GM19193 (cell line): ENCODE data around the gene CORO2A.

Experiments used
- POLR2A ChIP-seq: IDR thresholded peaks from 4 replicates; pipeline ENCODE4 v1.6.1; 2011; ENCODE audit not compliant: insufficient read depth, insufficient read length; ENCODE audit errors: extremely low read depth

The CORO2A gene

GRCh38 chr9:98129451-98129881, 63.0 kb downstream of the CORO2A start:
- no peak for TF ChIP-seq POLR2A

DNA sequence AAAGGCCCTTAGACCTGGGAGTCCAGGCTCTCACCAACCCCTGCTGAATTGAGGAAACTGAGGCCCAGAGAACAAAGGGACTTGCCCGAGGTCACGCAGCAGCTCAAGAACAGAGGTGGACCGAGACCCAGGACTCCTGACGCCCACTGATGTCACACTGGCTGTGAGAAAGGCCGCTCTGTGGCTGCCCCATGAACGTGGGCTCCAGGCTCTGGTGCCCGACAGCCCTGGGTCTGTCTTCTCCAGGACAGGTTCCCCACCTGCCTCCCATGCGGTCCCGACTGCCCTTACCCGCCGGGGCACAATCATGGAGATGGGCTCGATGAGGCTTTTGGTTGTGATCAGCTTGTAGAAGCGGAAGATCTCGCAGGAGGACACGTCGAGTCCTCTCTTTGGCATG, 64.1 kb downstream of the CORO2A start:
- no peak for TF ChIP-seq POLR2A

GRCh38 chr9:98127226-98127625, 65.2 kb downstream of the CORO2A start:
- no peak for TF ChIP-seq POLR2A

DNA sequence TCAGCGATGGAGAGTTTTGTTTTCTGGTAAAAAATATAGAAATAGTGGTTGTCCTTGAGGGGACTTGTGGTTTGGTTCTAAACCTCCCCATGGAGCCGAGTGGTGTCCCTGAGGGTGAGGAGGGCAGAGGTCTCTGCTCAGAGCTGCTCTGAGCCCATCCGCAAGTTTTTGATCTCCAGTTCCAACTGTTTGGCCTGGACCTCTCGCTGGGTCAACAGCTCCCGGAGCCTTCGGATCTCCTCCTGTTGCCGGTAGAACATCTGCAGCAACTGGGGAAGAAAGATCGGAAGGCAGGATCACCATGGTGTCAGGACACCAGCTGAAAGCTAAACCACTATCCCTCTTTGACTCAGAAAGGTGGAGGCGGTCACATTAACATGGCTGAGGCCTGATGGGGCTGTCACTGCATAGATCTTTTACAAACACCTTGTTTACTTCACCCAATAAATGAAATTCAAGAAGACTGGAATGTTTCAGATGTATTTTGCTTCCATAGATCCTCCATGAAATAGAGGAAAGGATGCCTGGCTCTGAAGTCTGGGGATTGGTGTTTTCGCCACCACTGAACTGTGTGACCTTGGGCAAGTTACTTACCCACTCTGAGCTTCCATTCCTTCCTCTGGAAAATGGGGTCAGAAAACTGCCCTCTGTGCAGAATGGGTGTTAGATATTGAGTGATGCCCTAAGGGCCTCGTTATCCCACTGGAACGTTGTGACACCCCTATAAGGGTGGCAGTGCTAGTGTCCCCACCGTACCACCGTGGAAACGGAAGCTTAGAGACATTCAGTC, 67.6 kb downstream of the CORO2A start:
- no peak for TF ChIP-seq POLR2A

- no peak for TF ChIP-seq POLR2A
Observed at GRCh38 chr9:98121058-98121457, 71.4 kb downstream of the CORO2A start.

DNA sequence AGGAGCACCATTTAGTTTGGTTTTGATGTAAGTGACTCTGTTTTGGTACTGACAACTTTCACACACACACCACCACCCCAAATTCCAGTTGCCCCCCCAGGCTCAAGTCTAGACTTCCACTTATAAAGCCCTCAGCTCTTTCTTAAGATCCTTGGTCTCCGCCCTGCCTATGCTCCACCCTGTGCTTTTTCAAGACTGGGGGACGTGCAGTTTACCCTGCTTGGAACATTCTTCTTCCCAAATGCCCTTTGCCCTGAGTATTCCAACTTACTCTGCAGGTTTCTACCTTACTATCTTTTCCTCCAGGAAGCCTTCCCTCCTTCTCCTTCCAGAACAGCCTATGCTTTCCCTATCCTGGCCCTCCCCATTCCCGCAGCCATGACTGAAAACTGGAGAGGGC, 72.0 kb downstream of the CORO2A start:
- no peak for TF ChIP-seq POLR2A

DNA sequence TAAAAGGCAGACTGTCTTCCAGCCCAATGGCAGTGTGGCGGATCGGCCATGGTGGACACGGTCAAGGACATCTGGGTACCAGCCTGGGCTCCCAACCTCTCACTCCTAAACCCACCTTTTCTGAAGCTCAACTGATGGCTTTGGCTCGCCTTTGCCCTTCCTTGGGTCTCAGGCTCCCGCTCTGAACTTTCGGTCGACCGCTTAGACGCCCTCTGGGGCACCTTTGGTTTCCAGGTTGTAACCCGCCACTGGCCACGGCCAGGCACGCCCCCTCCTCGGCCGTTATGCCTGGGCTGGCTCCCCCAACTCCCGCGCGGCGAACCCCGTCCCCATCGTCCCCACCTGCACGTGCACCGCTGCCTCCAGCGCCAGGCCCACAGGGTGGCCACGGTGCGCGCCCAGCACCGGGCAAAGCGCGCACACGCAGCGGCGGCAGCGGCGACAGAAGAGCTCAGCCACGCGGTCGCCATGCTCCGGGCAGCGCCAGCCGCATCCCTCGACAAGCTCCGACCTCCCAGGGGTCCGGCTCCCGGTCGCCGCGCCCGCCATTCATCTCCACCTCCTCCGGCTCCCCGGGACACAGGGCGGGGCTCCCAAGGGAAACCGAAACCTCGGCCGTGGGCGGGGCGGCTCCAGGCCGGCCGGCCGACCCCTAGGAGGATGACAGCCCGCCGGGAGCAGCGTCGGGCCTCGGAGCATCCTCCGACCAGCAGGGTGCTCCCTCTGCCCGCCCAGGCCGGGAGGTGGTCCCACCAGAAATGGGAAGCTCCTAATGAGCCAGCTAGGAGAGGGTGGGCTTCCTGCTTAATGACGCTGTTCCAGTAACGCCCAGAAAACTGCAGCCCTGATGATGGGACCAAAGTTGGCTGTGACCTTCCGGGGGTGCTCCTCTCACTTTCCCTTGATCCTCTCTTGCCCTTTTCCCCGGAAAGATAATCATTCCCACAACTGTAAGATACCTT, 73.5 kb downstream of the CORO2A start, which contains the start of gene TRIM14:
Gene TRIM14 (minus strand): TSS at position 583 of the 962 bp plus-strand sequence. CDS start 34 bp downstream, at position 549.
- peak; percentile 61 for TF ChIP-seq POLR2A

DNA sequence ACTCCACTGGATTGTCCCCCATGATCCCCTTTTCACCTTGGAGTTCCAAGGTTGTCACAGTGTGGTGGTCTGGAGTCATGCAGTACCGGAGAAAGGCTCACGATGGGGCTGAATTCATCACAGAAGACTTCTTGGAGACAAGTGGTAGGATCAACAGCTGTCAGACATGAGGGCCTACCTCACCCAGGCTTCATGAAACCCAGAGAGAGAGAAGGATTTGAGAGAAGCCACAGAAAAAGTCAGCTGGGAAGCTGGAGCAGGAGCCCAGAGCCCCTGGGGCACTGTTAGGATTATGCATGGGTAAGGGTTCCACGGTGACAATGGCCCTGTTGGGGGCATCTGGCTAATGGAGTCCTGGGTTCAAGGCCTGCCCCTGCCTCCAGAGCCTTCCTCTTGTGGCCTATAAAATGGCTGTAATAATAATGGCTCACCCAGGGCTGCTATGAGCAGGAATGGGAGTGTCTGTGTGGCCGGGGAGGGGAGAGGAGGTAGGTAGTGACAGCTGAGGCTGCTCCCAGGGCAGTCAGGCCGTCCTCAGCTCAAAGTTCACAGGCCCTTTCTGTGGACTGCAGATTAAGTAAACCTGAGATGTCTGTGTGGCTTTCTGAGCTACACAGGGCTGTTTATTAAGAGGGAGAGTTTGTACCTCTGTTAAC, 74.3 kb downstream of the CORO2A start:
- peak; percentile 12 for TF ChIP-seq POLR2A

GRCh38 chr9:98109052-98109451, 83.4 kb downstream of the CORO2A start:
- no peak for TF ChIP-seq POLR2A

DNA sequence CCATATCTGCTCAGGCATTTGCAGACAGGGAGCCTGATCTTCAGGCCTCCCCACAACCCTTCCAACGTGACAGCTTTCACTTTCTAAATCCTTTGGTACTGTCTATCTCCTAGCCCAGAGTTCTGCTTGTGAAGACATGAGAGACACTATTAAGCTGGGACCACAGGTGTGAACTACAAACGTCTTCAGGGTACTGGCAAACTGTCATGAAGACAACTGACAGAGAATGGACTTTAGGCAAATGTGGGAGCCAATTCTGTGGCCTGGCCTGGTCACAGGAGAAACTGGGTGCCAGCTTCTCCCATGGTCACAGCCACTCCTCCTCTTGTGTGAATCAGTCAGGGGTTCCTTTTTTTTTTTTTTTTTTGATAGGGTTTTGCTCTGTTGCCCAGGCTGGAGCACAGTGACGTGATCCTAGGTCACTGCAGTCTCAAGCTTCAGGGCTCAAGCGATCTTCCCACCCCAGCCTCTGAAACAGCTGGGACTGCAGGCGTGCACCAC, 83.9 kb downstream of the CORO2A start:
- TF ChIP-seq POLR2A: no peak

GRCh38 chr9:98107926-98108325, 84.5 kb downstream of the CORO2A start:
- no peak for TF ChIP-seq POLR2A

DNA sequence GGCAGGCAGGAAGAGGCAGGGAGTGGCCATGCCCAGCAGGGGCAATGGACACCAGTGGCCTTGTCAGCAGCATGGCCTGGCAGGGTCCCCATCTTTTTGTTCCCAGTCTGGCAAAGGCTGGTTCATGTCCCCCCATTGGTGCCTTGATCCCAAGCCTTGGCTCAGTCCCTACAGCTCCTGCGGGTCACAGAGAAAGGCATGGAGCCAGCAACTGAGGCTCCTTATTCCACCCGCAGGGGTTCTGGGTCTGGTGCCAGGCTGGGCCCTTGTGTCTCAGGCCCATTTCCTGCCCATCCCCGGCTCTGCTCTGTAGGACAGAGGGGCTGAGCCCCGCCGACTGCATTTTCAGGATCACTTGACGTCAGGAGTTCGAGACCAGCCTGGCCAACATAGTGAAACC, 87.4 kb downstream of the CORO2A start:
- TF ChIP-seq POLR2A: no peak

- no peak for TF ChIP-seq POLR2A
Observed at GRCh38 chr9:98104445-98104881, 88.0 kb downstream of the CORO2A start.

GRCh38 chr9:98101868-98102273, 90.6 kb downstream of the CORO2A start:
- no peak for TF ChIP-seq POLR2A

DNA sequence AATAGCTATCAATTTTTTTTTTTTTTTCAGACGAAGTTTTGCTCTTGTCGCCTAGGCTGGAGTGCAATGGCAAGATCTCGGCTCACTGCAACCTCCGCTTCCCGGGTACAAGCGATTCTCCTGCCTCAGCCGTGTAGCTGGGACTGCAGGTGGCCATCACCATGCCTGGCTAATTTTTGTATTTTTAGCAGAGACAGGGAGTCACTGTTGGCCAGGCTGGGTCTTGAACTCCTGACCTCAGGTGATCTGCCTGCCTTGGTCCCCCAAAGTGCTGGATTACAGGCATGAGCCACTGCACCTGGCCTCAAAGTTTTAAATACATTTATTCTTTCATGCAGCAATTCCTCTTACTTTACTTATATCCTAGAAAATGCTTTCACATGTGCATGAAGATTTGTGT, 91.0 kb downstream of the CORO2A start:
- no peak for TF ChIP-seq POLR2A

DNA sequence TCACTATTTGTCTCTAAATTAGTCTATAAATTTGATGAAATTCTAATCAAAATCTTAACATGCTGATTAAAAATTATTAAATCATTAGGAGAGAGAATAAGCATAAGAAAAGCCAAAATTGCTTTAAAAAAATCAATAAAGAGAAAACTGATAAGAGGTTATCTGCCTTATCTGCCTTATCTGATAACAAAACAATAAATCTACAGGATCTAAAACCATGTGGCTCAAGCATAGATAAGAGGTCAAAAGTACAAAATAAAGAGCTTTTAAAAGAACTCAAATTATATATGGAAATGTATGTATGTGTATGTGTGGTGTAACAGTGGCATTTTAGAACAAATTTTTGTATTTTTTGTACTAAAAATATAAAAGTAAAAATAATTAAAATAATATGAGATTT, 92.0 kb downstream of the CORO2A start:
- TF ChIP-seq POLR2A: no peak

DNA sequence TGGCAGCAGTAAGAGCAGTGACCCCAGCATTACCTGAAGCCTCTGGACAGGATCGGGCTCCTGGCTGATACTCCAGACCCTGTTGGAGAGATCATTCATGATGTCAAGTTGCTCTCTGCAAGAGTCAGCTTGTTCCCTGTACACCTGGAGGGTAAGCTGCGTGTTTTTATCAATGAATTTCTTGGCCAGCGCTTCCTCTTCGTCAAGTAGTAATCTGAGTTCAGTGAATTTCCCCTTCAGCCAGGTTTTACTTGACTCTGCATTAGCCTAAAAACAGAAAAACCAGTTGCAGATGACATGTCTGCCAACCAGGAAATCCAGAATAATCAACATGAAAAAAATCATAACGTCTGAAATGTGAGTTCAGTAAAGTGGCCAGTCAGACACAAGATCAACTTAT, 92.5 kb downstream of the CORO2A start:
- no peak for TF ChIP-seq POLR2A
